Activated CD4-positive, alpha-beta T cell treated with anti-CD3 and anti-CD28 coated beads for 36 hours (primary cell): ENCODE data around the gene MYH2. TPM values are rescaled to one million over a fixed set of nuclear protein-coding genes. Genes with fewer than 3 reads are reported as not detected.

Experiments used
- ATAC-seq: fragments of 200-7000 bp; cut with Tn5 transposase; one replicate; pipeline ENCODE4 v1.10.0; 2021; ENCODE audit warnings: mild to moderate bottlenecking, moderate library complexity
- CTCF ChIA-PET: fragments of 350-600 bp; sonication (Branson Sonifier 250); formaldehyde crosslinking; loops from one replicate; lab custom pipeline; 2021; ENCODE audit warnings: antibody characterized with exemption; lab: Charles Lee
- POLR2A ChIA-PET: fragments of 350-600 bp; sonication (Branson Sonifier 250); formaldehyde crosslinking; loops from one replicate; lab custom pipeline; 2021; ENCODE audit warnings: antibody characterized with exemption, inconsistent platforms; lab: Charles Lee
- DNase-seq: peaks from one replicate; pipeline ENCODE4 v3.0.0-alpha.2; 2020
- H3K27ac Mint-ChIP-seq: one replicate; pipeline ENCODE4 v1.8.0; 2021; ENCODE audit warnings: mixed read lengths
- H3K27me3 Mint-ChIP-seq: one replicate; pipeline ENCODE4 v1.8.0; 2021; ENCODE audit warnings: mixed read lengths
- H3K36me3 Mint-ChIP-seq: one replicate; pipeline ENCODE4 v1.8.0; 2021; ENCODE audit warnings: low read depth, mixed read lengths
- H3K4me1 Mint-ChIP-seq: one replicate; pipeline ENCODE4 v1.8.0; 2021; ENCODE audit warnings: mixed read lengths
- H3K4me3 Mint-ChIP-seq: one replicate; pipeline ENCODE4 v1.8.0; 2021; ENCODE audit warnings: mild to moderate bottlenecking, moderate library complexity, mixed read lengths
- H3K9me3 Mint-ChIP-seq: one replicate; pipeline ENCODE4 v1.8.0; 2021; ENCODE audit warnings: low read depth, mixed read lengths
- intact Hi-C, 2 experiments: fragments of 100-400 bp; cut with DNase I in 1 of 2; cut with micrococcal nuclease in 1 of 2; formaldehyde crosslinking; loops; one replicate each; pipeline versions ENCODE4 v1.14.2 to v1.15.1; 2022 to 2024; cut with DNase I, micrococcal nuclease
- total RNA-seq, 2 experiments: library from RNA; stranded (reverse); gene quantifications; one replicate each; pipeline ENCODE4 v1.2.3, GENCODE V29; 2021

Gene MYH2
- not detected for total RNA-seq

DNA sequence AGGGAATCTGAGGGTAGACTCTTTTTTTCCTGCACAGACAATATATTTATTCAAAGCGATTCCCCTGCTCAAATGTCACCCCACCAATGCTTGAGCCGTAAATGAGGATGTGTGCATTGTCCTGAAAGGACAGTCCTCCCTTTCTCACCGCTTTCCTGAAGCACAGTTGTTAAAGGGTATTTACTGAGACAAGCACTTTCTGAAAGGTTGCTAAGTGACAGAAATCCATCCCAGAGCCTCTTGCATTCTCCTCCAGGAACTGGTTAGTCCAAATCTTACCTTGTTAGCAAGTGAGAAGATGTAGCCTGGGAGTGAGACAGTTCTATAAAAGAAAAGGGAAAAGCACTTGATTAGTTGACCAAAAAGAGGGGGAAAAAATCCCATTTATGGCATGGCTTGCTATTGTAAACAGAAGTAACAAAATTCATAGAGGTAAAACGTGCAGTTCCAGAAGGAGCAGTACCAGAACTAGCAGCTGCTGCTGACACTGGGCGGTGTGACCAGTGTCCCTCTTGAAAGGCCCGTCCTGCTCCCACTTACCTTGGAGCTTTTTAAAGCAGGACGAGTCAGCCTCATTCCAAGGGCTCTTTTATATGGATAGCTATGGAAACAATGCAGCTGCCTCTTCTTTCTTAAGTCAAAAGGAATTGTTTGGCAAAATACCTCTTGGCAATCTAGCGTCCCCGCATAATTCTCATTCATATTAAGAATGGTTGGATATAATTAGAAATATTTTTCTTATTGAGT is at the start of gene MYH2:
MYH2 (minus strand) TSS at position 563 of the 747 bp plus-strand sequence. CDS start 1,738 bp downstream, outside the sequence.
- ChIA-PET CTCF (no interaction called here), POLR2A (no interaction called here)
- Mint-ChIP-seq H3K27me3 (peaks cover 14% of the 10 kb centered on the region), H3K27ac (no peak within 1 kb of the TSS), H3K4me3 (no peak within 1 kb of the TSS), H3K36me3 (no peaks in the 10 kb centered on the region), H3K4me1 (no peaks in the 10 kb centered on the region), H3K9me3 (no peaks in the 10 kb centered on the region)
- ATAC-seq (no peak), DNase-seq (no peak)
- intact Hi-C loops, result no loop called here

- no peaks in the 10 kb centered on the region for H3K4me1 Mint-ChIP-seq
- no peak for DNase-seq
- no peak overlapping the region for H3K27ac Mint-ChIP-seq
- peaks cover 11% of the 10 kb centered on the region for H3K27me3 Mint-ChIP-seq
- ChIA-PET POLR2A (no interaction called here), CTCF (interaction anchor here (0.6 to 0.9 kb wide), 2 partner anchors 251 to 705 kb away, joined by 3 read pairs; no protein-coding TSS in a partner anchor)
- no peak overlapping the region for H3K4me3 Mint-ChIP-seq
- no peaks in the 10 kb centered on the region for H3K36me3 Mint-ChIP-seq
- intact Hi-C loops, result no loop called here
- no peak for ATAC-seq
- H3K9me3 Mint-ChIP-seq, result no peaks in the 10 kb centered on the region
These were observed 49.2 kb upstream of the MYH2 start for GRCh38 chr17:10598621-10599020.

- DNase-seq (no peak), ATAC-seq (no peak)
- H3K27me3 Mint-ChIP-seq, result peaks cover 13% of the 10 kb centered on the region
- intact Hi-C loops, result loop anchor here in 1 of 2 experiments (5.0 kb wide), 1 partner anchor 193 kb away; no protein-coding TSS in a partner anchor
- H3K4me3 Mint-ChIP-seq, result no peak overlapping the region
- CTCF ChIA-PET, result interaction anchor here (0.7 kb wide), 1 partner anchor 12 kb away, joined by 3 read pairs; no protein-coding TSS in a partner anchor
- no peaks in the 10 kb centered on the region for H3K36me3 Mint-ChIP-seq
- no peaks in the 10 kb centered on the region for H3K9me3 Mint-ChIP-seq
- no peak overlapping the region for H3K27ac Mint-ChIP-seq
- POLR2A ChIA-PET, result no interaction called here
- H3K4me1 Mint-ChIP-seq, result no peaks in the 10 kb centered on the region
These were observed 40.2 kb upstream of the MYH2 start for GRCh38 chr17:10589553-10590145.

DNA sequence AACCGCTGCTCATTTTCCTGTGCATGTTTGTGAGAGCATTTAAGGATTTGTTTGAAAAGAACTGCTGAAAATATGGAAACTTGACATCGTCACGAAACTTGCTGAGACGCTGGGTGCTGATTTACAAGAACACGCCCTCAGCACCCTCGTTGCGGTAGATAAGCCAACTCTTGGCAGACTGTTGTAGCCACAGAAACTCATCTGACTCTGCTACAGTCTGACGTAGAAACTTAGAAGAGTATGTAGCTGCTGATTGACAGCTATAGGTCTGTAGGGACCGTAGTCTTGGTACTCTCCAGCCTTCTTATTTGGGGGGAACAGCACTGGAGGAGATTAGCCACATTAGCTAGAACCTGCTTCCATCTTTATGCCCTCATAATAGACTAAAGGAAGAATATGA is 36.1 kb upstream of the MYH2 start:
- Mint-ChIP-seq H3K36me3 (no peaks in the 10 kb centered on the region), H3K9me3 (no peaks in the 10 kb centered on the region), H3K27me3 (peaks cover 13% of the 10 kb centered on the region), H3K4me3 (no peak overlapping the region), H3K27ac (no peak overlapping the region), H3K4me1 (no peaks in the 10 kb centered on the region)
- ChIA-PET POLR2A (no interaction called here), CTCF (no interaction called here)
- ATAC-seq (no peak), DNase-seq (no peak)
- intact Hi-C loops, result no loop called here

GRCh38 chr17:10583834-10584233 is 34.4 kb upstream of the MYH2 start:
- no peaks in the 10 kb centered on the region for H3K36me3 Mint-ChIP-seq
- intact Hi-C loops, result no loop called here
- no peak for DNase-seq
- H3K4me1 Mint-ChIP-seq, result no peaks in the 10 kb centered on the region
- no peak overlapping the region for H3K4me3 Mint-ChIP-seq
- no peaks in the 10 kb centered on the region for H3K9me3 Mint-ChIP-seq
- ChIA-PET CTCF (no interaction called here), POLR2A (no interaction called here)
- H3K27ac Mint-ChIP-seq, result no peak overlapping the region
- no peak for ATAC-seq
- H3K27me3 Mint-ChIP-seq, result peaks cover 16% of the 10 kb centered on the region

GRCh38 chr17:10579270-10579669 is 29.8 kb upstream of the MYH2 start:
- no peak for DNase-seq
- CTCF ChIA-PET, result no interaction called here
- intact Hi-C loops, result no loop called here
- Mint-ChIP-seq H3K27me3 (peaks cover 18% of the 10 kb centered on the region), H3K9me3 (no peaks in the 10 kb centered on the region), H3K4me3 (no peak overlapping the region), H3K36me3 (no peaks in the 10 kb centered on the region), H3K27ac (no peak overlapping the region), H3K4me1 (no peaks in the 10 kb centered on the region)
- no peak for ATAC-seq
- POLR2A ChIA-PET, result no interaction called here

GRCh38 chr17:10574324-10574723 is 24.9 kb upstream of the MYH2 start:
- Mint-ChIP-seq H3K4me3 (no peak overlapping the region), H3K27ac (no peak overlapping the region), H3K36me3 (no peaks in the 10 kb centered on the region), H3K4me1 (no peaks in the 10 kb centered on the region), H3K27me3 (peaks cover 13% of the 10 kb centered on the region), H3K9me3 (no peaks in the 10 kb centered on the region)
- intact Hi-C loops, result no loop called here
- ChIA-PET CTCF (interaction anchor here (1.1 kb wide), 1 partner anchor 41 kb away, joined by 3 read pairs; no protein-coding TSS in a partner anchor), POLR2A (no interaction called here)
- DNase-seq (no peak), ATAC-seq (no peak)

DNA sequence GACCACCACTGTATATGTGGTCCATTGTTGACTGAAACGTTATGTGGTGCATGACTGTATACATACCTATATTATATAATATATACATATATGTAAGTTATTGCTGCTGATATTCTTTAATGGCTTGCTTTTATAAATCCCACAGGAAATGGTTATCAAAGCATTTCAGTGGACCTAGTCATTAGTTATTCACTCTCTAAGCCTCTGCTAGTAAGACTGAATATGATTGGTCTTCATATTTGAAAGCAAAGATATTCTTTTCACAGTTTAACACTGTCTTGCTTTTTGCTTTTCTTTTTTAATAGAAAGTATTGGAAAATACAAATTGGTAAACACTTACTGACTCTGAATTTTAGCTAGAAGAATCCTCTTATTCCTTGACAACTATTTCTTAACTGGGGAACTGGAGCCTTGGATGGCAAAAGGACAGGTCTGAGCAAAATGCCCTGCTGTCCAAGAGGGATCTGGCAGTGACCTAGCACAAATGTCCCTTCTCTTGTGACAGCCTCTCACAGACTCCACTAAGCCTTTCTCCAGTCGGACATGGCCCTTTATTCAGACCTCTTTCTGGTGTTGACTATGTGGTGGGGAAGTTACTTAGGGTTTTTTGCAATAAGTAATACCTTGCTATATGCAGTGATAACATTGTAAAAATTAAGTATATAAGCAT is 14.7 kb upstream of the MYH2 start:
- CTCF ChIA-PET, result interaction anchor here (1.3 kb wide), 1 partner anchor 53 kb away, joined by 3 read pairs; no protein-coding TSS in a partner anchor
- ATAC-seq, result no peak
- intact Hi-C loops, result no loop called here

DNA sequence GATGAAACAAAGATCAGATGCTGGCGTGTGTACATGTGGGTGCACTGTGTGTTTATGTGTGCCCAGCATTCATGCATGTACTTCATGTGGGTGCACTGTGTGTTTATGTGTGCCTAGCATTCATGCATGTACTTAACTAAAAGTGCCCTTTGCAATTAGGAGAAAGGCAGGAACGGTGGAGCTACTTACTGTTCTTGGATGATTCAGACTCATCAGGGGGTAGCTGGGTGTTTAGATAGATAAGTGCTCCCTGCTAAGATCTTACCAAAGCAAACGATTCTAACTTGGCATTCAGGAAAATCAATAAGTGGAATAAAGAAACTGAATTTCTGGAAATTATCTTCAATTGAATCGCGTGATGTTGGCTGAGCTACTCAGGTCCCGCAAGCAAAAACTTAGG is 8.6 kb upstream of the MYH2 start:
- no peak for DNase-seq
- H3K9me3 Mint-ChIP-seq, result no peaks in the 10 kb centered on the region
- ChIA-PET POLR2A (no interaction called here), CTCF (interaction anchor here (0.9 to 1.0 kb wide), 2 partner anchors 86 to 214 kb away, joined by 3 read pairs; no protein-coding TSS in a partner anchor)
- no peak overlapping the region for H3K27ac Mint-ChIP-seq
- no peaks in the 10 kb centered on the region for H3K36me3 Mint-ChIP-seq
- no peaks in the 10 kb centered on the region for H3K4me1 Mint-ChIP-seq
- H3K4me3 Mint-ChIP-seq, result no peak overlapping the region
- no peak for ATAC-seq
- peaks cover 5% of the 10 kb centered on the region for H3K27me3 Mint-ChIP-seq
- intact Hi-C loops, result no loop called here

More for the DNA sequence above, 14.7 kb upstream of the MYH2 start:
- no peak overlapping the region for H3K27ac Mint-ChIP-seq
- no peak for DNase-seq
- H3K9me3 Mint-ChIP-seq, result no peaks in the 10 kb centered on the region
- H3K4me3 Mint-ChIP-seq, result no peak overlapping the region
- H3K4me1 Mint-ChIP-seq, result no peaks in the 10 kb centered on the region
- no peaks in the 10 kb centered on the region for H3K36me3 Mint-ChIP-seq
- POLR2A ChIA-PET, result no interaction called here
- peaks cover 4% of the 10 kb centered on the region for H3K27me3 Mint-ChIP-seq

- ChIA-PET CTCF (interaction anchor here (0.9 to 1.0 kb wide), 2 partner anchors 87 to 215 kb away, joined by 3 read pairs; no protein-coding TSS in a partner anchor), POLR2A (no interaction called here)
- no peak overlapping the region for H3K27ac Mint-ChIP-seq
- no peaks in the 10 kb centered on the region for H3K9me3 Mint-ChIP-seq
- DNase-seq (no peak), ATAC-seq (no peak)
- no peaks in the 10 kb centered on the region for H3K4me1 Mint-ChIP-seq
- intact Hi-C loops, result no loop called here
- no peaks in the 10 kb centered on the region for H3K36me3 Mint-ChIP-seq
- peaks cover 5% of the 10 kb centered on the region for H3K27me3 Mint-ChIP-seq
- no peak overlapping the region for H3K4me3 Mint-ChIP-seq
These were observed 8.0 kb upstream of the MYH2 start for GRCh38 chr17:10557422-10557821.

DNA sequence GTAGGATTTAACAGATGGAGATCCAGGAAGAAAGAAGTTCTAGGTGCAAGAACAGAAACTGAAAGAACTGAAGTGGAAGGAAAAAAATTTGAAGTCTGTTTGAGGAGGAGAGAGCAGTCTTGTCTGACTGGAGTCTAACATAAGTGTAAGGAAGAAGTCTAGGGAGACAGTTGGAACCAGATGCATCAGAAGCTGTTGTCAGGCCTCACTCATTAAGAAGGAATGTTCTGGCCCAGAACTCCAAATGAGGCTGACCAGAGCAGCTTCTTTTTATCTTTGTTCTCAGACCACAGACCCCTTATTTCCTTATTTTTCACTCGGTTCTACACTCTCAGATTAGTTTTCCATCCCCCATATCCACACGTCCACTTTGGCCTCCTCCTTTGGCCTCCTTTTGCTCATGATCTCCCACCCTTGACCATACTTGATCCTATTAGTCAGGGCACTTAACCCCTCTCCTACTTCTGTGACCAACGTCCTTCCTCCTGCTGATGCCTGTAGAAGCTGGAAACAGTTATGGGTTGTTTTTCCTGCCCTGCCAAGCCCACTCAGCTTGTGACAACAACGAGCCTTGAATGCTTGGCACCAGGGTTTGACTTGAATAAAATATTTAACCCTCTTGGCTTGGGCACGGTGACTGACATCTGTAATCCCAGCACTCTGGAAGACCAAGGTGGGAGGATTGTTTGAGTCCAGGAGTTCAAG is 7.0 kb upstream of the MYH2 start:
- Mint-ChIP-seq H3K36me3 (no peaks in the 10 kb centered on the region), H3K27me3 (peaks cover 7% of the 10 kb centered on the region), H3K4me1 (no peaks in the 10 kb centered on the region), H3K9me3 (no peaks in the 10 kb centered on the region), H3K4me3 (no peak overlapping the region), H3K27ac (no peak overlapping the region)
- CTCF ChIA-PET, result interaction anchor here (0.8 kb wide), 1 partner anchor 305 kb away, joined by 3 read pairs; no protein-coding TSS in a partner anchor
- DNase-seq (no peak), ATAC-seq (no peak)
- POLR2A ChIA-PET, result no interaction called here
- intact Hi-C loops, result no loop called here
